SK-N-SH treated with all-trans-retinoic acid at 6 μM for 48 hours (cell line): ENCODE data around the gene MVD.

Experiments used
- ARNTL ChIP-seq: fragments of 450-650 bp; formaldehyde crosslinking; IDR thresholded peaks from 2 replicates; pipeline ENCODE4 v1.5.0; 2020; ENCODE audit warnings: low read depth, mild to moderate bottlenecking, moderate library complexity, borderline replicate concordance
- BACH2 ChIP-seq: fragments of 250-450 bp; sonication (Bioruptor Pico); IDR thresholded peaks from 2 replicates; pipeline ENCODE4 v1.9.0; 2021; ENCODE audit warnings: mild to moderate bottlenecking, borderline replicate concordance
- ESRRG ChIP-seq: fragments of 250-450 bp; sonication (Bioruptor Pico); IDR thresholded peaks from 2 replicates; pipeline ENCODE4 v1.6.1; 2021; ENCODE audit warnings: mild to moderate bottlenecking
- ISL1 ChIP-seq: fragments of 250-450 bp; sonication (Bioruptor Pico); IDR thresholded peaks from 2 replicates; pipeline ENCODE4 v2.1.2; 2022; ENCODE audit warnings: mild to moderate bottlenecking, moderate library complexity
- OSR1 ChIP-seq: fragments of 250-450 bp; sonication (Bioruptor Pico); IDR thresholded peaks from 2 replicates; pipeline ENCODE4 v1.8.0; 2022; ENCODE audit warnings: moderate library complexity, mild to moderate bottlenecking, inconsistent platforms
- PPARA ChIP-seq: fragments of 250-450 bp; sonication (Bioruptor Pico); IDR thresholded peaks from 2 replicates; pipeline ENCODE4 v1.5.0; 2020; ENCODE audit warnings: mild to moderate bottlenecking, borderline replicate concordance
- RARB ChIP-seq: fragments of 250-450 bp; sonication (Bioruptor Pico); IDR thresholded peaks from 2 replicates; pipeline ENCODE4 v1.8.0; 2021; ENCODE audit warnings: mild to moderate bottlenecking, moderate library complexity
- ZFP3 ChIP-seq: fragments of 250-450 bp; sonication (Bioruptor Pico); IDR thresholded peaks from 2 replicates; pipeline ENCODE4 v1.5.0; 2020; ENCODE audit warnings: mild to moderate bottlenecking, moderate library complexity
- ZNF565 ChIP-seq: fragments of 450-650 bp; formaldehyde crosslinking; conservative IDR thresholded peaks from 2 replicates; pipeline ENCODE4 v1.5.0; 2020; ENCODE audit warnings: low read depth, mild to moderate bottlenecking, moderate library complexity
- ZNF8 ChIP-seq: fragments of 450-650 bp; formaldehyde crosslinking; IDR thresholded peaks from 2 replicates; pipeline ENCODE4 v1.5.0; 2020; ENCODE audit warnings: mild to moderate bottlenecking, moderate library complexity
- TF ChIP-seq, protein P1 (sequence below): fragments of 250-450 bp; sonication (Bioruptor Pico); IDR thresholded peaks from 2 replicates; pipeline ENCODE4 v1.8.0; 2020; ENCODE audit warnings: mild to moderate bottlenecking, moderate library complexity, borderline replicate concordance
- TF ChIP-seq, protein P2 (sequence below): fragments of 250-450 bp; sonication (Bioruptor Pico); IDR thresholded peaks from 2 replicates; pipeline ENCODE4 v1.8.0; 2021; ENCODE audit warnings: low read depth, mild to moderate bottlenecking, moderate library complexity, borderline replicate concordance
- TF ChIP-seq, protein P3 (sequence below): fragments of 250-450 bp; sonication (Bioruptor Pico); IDR thresholded peaks from 2 replicates; pipeline ENCODE4 v1.5.0; 2020; ENCODE audit warnings: mild to moderate bottlenecking, moderate library complexity

DNA sequence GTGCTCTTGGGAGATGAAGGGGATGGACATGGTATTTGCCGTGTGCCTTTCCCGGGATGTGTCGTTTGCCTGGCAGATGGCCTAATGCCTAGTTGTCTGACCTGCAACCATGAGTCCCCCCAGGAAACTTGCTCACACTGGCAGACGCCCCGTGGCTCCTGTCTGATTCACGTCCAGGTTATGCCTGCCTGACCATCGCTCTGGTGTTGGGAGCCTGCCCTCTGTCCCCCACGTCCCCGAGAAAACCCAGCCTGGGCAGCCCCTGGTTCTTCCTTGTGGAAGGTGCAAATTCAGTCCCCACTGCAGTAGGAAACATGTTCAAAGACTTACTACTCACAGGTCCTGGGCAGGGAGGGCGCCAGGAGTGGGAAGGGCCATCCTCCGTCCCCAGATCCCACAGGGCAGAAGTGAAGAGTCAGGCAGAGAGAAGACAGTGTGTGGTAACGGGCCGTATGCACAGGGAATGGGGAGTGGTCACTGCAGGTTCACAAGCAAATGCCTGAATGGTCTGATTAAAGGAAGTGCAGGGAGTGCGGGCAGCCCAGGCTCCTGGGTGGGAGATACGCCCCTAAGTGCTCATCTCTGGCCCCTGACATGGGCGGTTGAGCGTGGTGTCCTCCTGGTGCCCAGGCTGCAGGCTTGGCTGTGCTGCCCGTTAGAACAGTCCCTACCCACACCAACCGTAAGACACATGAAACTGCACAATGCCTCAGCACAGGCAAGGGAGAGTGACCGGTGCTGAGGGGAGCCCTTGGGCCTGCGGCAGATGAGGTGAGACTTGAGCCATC lies 27.6 kb upstream of the MVD start:
- TF ChIP-seq, protein P1, sequence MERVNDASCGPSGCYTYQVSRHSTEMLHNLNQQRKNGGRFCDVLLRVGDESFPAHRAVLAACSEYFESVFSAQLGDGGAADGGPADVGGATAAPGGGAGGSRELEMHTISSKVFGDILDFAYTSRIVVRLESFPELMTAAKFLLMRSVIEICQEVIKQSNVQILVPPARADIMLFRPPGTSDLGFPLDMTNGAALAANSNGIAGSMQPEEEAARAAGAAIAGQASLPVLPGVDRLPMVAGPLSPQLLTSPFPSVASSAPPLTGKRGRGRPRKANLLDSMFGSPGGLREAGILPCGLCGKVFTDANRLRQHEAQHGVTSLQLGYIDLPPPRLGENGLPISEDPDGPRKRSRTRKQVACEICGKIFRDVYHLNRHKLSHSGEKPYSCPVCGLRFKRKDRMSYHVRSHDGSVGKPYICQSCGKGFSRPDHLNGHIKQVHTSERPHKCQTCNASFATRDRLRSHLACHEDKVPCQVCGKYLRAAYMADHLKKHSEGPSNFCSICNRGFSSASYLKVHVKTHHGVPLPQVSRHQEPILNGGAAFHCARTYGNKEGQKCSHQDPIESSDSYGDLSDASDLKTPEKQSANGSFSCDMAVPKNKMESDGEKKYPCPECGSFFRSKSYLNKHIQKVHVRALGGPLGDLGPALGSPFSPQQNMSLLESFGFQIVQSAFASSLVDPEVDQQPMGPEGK (CRISPR knock-in tag), result no peak
- TF ChIP-seq ZNF8 (CRISPR knock-in tag) (no peak), PPARA (no peak), BACH2 (CRISPR knock-in tag) (no peak), RARB (CRISPR knock-in tag) (no peak), ARNTL (CRISPR knock-in tag) (no peak), ZFP3 (CRISPR knock-in tag) (no peak), ISL1 (CRISPR knock-in tag) (no peak), ESRRG (no peak), OSR1 (no peak), ZNF565 (CRISPR knock-in tag) (no peak)
- TF ChIP-seq, protein P2, sequence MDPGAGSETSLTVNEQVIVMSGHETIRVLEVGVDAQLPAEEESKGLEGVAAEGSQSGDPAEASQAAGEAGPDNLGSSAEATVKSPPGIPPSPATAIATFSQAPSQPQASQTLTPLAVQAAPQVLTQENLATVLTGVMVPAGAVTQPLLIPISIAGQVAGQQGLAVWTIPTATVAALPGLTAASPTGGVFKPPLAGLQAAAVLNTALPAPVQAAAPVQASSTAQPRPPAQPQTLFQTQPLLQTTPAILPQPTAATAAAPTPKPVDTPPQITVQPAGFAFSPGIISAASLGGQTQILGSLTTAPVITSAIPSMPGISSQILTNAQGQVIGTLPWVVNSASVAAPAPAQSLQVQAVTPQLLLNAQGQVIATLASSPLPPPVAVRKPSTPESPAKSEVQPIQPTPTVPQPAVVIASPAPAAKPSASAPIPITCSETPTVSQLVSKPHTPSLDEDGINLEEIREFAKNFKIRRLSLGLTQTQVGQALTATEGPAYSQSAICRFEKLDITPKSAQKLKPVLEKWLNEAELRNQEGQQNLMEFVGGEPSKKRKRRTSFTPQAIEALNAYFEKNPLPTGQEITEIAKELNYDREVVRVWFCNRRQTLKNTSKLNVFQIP (CRISPR knock-in tag), result no peak
- TF ChIP-seq, protein P3, sequence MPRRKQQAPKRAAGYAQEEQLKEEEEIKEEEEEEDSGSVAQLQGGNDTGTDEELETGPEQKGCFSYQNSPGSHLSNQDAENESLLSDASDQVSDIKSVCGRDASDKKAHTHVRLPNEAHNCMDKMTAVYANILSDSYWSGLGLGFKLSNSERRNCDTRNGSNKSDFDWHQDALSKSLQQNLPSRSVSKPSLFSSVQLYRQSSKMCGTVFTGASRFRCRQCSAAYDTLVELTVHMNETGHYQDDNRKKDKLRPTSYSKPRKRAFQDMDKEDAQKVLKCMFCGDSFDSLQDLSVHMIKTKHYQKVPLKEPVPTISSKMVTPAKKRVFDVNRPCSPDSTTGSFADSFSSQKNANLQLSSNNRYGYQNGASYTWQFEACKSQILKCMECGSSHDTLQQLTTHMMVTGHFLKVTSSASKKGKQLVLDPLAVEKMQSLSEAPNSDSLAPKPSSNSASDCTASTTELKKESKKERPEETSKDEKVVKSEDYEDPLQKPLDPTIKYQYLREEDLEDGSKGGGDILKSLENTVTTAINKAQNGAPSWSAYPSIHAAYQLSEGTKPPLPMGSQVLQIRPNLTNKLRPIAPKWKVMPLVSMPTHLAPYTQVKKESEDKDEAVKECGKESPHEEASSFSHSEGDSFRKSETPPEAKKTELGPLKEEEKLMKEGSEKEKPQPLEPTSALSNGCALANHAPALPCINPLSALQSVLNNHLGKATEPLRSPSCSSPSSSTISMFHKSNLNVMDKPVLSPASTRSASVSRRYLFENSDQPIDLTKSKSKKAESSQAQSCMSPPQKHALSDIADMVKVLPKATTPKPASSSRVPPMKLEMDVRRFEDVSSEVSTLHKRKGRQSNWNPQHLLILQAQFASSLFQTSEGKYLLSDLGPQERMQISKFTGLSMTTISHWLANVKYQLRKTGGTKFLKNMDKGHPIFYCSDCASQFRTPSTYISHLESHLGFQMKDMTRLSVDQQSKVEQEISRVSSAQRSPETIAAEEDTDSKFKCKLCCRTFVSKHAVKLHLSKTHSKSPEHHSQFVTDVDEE (CRISPR knock-in tag), result no peak
